ENCODE data around the gene HSD11B1L. TPM values are rescaled to one million over a fixed set of nuclear protein-coding genes. Genes with fewer than 3 reads are reported as not detected.

The HSD11B1L gene
- total RNA-seq, 1 donor from 2014 or later: 14.9 TPM

DNA sequence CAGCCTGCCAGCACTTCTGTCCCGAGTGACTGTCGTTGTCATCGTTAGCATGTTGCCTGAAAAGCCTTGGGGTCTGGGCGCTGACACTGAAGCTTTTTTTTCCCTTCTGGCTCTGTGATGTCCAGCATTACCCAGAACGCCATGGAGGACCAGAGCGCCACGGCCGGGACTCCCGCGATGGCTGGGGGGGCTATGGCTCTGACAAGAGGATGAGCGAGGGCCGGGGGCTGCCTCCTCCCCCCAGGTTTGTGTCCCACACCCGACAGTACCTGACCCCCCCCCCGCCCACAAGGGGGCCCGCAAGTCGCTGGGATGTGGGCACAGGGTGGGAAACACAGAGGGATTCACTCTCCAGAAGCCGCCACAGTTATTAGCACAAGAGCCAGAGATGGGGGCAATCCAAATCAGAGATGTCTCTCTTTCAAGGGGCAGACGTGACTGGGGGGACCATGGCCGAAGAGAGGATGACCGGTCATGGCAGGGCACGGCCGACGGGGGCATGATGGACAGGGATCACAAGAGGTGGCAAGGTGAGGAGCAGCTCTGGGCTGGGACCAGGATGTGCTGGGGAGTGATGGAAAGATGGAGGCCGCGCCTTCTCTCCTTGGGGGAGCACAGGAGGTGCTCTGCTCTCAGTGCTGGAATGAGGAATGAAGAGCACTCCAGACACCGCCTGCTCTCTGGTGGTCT, 13.8 kb upstream of the HSD11B1L start:
- DNase-seq (ENCODE audit: low spot score): no peak

DNA sequence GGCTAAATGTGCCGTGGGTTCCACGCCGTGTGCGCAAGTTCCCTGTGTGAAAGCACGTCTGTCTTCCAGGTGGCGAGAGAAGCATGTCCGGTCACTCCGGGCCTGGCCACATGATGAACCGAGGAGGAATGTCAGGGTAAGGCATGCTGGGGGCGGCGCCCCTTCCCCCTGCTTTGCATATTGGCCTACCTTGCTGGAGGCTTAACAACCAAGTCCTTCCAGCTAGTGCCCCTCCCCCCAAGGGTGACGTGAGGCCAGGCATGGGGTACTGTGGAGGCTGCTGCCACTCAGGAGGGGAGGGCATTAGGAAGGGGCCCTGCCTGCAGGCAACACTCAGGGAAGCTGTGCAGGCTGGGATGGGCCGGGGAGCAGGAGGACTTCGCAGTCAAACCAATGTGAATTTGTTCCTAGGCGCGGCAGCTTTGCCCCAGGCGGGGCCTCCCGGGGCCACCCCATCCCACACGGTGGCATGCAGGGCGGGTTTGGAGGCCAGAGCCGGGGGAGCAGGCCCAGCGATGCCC, 13.0 kb upstream of the HSD11B1L start:
- no peak for DNase-seq (ENCODE audit: low spot score)

DNA sequence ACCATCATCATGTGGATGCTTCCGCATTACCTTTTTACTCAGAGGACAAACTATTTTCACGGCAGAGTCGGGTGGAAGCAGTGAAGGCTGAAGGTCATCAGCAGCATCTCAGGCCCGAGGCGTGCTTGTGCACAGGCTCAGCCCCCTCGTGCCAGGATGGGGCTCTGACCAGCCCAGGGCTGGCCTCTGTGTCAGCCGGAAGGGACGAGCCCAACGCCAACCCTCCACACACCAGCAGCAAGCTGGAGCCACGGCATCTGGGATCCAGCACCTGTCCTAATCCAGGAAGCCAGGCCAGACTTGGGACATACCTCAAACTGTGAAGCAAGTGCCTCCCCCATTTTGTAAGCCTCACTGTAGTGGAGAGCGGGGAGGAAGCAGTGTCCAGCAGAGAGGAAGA, 11.6 kb upstream of the HSD11B1L start:
- no peak for DNase-seq (ENCODE audit: low spot score)

DNA sequence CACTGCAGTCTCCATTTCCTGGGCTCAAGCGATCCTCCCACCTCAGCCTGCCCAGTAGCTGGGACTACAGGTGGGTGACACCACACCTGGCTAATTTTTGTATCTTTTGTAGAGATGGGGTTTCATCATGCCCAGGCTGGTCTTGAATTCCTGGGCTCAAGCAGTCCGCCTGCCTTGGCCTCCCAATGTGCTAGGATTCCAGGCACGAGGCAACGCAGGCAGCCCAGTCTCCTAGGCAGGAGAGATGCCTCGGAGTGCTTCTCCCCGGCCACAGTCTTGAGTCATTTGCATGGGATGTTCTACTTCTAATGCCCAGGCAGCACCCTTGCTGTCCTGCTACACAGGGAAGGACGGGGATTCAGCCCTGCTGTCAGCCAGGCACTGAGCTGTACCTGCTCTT, 9.2 kb upstream of the HSD11B1L start:
- no peak for DNase-seq (ENCODE audit: low spot score)

GRCh38 chr19:5672708-5673459, 7.9 kb upstream of the HSD11B1L start:
- no peak for DNase-seq (ENCODE audit: low spot score)

DNA sequence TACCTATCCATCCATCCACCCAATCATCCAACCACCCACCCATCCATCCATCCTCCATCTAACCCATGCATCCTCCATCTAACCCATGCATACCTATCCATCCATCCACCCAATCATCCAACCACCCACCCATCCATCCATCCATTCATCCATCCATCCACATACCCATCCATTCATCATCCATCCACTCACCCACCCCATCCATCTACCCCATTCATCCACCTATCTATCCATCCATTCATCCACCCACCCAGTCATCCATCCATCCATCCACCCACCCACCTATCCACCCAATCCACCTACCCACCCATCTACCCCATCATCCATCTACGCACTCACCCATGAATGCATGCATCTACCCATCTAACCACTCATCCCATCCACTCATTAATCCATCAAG, 7.1 kb upstream of the HSD11B1L start:
- DNase-seq (ENCODE audit: low spot score): no peak

- no peak for DNase-seq (ENCODE audit: low spot score)
Observed at GRCh38 chr19:5674714-5675113, 6.1 kb upstream of the HSD11B1L start.

DNA sequence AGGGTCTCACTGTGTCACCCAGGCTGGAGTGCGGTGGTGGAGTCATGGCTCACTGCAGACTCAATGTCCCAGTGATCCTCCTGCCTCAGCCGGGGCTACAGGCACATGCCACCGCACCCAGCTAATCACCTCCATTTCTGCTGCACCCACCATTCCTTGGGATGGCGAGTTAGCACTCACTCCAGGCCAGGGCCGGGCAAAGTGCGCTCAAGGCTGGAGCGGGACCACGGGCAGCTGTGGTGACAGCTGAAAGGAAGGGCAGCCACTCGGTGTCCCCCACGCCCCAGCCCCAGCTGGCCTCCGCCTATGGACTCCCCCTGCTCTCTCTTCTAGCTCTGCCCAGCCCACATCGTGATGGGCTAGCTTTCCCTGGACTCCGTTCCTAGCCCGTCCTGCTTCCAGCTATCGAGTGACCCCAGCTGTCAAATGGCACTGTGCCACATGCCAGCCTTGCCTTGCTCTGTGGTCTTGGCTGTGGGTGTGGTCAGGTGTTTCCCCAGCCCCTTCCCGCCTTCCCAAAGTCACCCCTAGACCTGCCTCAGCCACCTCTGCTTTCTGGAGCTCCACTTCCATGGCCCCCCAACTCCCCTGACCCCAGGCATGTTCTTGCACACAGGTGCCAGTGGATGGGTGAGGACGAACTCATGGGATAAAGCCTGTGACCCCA, 4.6 kb upstream of the HSD11B1L start:
- no peak for DNase-seq (ENCODE audit: low spot score)

GRCh38 chr19:5676772-5677105, 4.1 kb upstream of the HSD11B1L start:
- no peak for DNase-seq (ENCODE audit: low spot score)

DNA sequence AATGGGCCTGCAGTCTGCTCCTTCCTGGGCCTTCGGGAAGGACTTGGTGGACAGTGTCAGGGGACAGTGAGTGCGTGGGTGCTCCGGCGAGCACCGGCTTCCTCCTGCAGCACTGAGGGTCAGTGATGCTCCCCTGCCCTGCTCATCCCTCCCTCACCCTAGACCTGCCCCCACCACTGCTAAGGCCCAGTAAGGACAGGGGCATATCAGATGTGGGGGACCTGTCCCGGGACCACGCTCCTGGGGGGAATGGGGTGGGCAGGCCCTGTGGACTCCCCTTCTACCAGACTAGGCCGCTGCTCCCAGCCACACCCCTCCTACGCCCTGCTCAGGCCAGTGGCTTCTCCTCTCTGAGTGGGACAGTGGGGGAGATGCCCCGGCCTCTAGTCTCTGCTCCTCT, 3.7 kb upstream of the HSD11B1L start:
- DNase-seq (ENCODE audit: low spot score): no peak

GRCh38 chr19:5677580-5677979, 3.2 kb upstream of the HSD11B1L start:
- no peak for DNase-seq (ENCODE audit: low spot score)

DNA sequence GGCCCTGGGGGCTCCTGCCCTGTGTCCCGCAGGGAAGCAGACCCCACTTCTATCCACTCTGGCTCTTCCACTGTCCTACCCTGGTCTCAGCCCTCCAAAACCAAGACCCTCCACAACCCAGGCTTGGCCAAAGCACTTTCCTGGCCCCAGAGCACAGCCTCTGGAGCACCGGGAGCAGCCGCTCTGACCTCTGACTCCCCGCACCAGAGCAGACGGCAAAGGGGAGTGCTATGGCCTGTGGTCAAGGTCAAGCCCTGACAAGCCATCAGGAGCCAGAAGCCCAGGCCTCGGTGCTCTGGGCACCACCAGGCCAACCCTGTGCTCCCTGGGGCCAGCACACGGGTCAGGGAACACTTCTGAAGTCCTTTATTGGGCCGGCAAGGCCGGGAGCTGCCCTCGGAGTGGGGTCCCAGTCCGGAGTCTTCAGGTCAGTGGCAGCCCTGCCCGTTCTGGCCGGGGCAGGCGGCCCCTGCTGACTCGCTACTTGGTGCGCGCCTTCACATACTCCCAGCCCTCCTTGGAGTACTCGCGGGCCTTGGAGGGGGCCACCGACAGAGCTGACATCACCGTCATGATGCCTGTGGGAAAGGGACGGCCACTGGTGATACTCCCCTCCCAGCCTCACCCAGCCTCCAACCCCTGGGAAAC, 2.6 kb upstream of the HSD11B1L start:
- DNase-seq (ENCODE audit: low spot score): no peak

- DNase-seq (ENCODE audit: low spot score): no peak
Observed at GRCh38 chr19:5679289-5680083, 1.3 kb upstream of the HSD11B1L start.

DNA sequence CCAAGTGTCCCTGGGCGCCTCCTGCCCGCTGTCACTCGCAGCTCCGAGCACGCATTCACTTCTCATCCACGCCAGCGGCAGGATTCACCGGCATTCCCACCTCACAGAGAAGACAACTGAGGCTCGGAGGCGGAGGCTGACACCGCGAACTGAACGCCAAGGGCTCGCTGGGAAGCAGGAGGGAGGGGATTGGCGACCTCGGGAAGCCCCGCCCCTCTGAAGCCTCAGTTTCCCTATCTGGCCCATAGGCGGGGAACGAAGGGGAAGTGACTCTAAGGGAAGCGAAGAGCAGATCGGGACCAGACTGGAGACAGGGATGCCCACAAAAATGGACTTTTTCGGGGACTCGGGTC, 767 bp upstream of the HSD11B1L start:
- no peak for DNase-seq (ENCODE audit: low spot score)

DNA sequence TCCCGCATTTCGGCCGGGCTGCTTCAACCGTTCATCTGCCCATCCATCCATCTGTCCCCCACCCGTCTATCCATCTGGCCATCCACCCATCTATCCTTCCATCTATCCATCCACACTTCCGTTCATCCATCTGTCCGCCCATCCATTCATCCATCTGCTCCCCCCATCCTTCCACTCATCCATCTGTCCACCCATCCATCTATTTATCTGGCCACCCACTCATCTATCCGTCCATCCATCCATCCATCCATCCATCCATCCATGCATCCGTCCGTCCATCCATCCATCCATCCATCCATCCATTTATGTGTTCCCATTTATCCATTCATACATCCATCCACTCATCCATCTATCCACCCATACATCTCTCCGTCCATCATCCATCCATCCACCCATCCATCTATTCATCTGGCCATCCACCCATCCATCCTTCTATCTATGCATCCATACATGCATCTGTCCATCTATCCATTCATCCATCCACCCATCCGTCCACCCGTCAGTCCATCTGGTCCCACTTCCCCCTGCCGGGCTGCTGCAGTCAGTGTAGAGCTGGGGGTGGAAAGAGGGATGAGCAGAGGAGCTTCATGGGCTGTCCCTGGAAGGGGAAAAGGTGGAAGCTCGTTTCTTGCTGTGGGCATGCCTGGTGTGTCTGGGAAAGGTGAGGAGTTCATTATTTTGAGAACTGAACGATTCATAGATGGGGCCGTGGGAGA, 722 bp downstream of the HSD11B1L start:
- no peak for DNase-seq (ENCODE audit: low spot score)

DNA sequence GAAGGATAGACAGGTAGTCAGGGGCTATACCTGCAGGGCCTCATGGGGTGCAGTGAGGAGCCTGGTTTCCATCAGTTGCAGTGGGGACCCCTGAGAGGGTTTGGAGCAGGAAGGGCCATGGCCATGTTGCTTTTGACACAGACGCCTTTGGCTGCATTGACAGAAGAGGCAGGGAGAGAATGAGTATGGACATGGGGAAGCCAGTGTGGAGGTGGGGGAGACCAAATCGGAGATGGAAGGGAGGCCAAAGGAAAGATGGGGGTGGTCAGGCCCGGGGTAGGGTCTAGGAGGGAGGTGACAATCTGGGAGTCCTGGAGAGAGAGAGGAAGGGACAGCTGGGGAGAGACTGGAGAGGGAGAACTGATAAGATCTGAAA, 1.3 kb downstream of the HSD11B1L start:
- DNase-seq (ENCODE audit: low spot score): no peak

DNA sequence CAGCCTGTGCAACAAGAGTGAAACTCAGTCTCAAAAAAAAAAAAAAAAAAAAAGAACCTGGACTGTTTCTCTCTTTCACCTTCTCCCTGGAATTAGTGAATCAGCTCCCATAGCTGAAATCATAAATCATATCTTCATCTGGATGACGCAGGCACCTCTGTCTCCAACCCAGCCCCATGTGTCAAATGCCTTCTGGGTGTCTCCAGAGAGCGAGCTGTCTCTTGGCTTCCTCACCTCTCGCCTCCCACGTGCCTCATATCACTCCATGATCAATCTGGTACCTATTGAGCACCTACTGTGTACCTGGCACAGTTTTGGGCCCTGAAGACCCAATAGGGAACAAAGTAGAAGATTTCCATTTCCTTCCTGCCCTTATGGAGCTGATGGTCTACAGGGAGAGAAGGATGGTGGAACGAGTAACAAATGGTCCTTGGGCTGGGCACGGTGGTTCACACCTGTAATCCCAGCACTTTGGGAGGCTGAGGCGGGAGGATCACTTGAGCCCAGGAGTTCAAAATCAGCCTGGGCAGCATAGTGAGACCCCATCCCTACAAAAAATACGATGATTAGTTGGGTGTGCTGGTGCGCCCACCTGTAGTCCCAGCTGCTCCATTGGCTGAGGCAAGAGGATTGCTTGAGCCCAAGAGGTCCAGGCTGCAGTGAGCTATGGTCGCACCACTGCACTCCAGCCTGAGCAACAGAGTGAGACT, 2.5 kb downstream of the HSD11B1L start:
- DNase-seq (ENCODE audit: low spot score): no peak

- DNase-seq (ENCODE audit: low spot score): no peak
Observed at GRCh38 chr19:5684694-5685430, 4.0 kb downstream of the HSD11B1L start.

- DNase-seq (ENCODE audit: low spot score): no peak
Observed at GRCh38 chr19:5686326-5686646, 5.5 kb downstream of the HSD11B1L start.
